Inflammatory macrophage treated with lipopolysaccharide for 1 hour (primary cell): Measurements from ENCODE around the gene TXK.

Source experiments
- DNase-seq, 2 donors: peaks; one replicate each; pipeline ENCODE4 v3.0.0-alpha.2; 2020 to 2022

The TXK gene

GRCh38 chr4:48100256-48100655 lies 33.8 kb downstream of the TXK start:
- DNase-seq: no peak

- no peak for DNase-seq
Observed at GRCh38 chr4:48095441-48095840, 38.6 kb downstream of the TXK start.

- no peak for DNase-seq
Observed at GRCh38 chr4:48093991-48094416, 40.0 kb downstream of the TXK start.

GRCh38 chr4:48090621-48091020 lies 43.4 kb downstream of the TXK start:
- no peak for DNase-seq

GRCh38 chr4:48085821-48086589 lies 48.0 kb downstream of the TXK start:
- no peak for DNase-seq

GRCh38 chr4:48082956-48083355 lies 51.1 kb downstream of the TXK start:
- DNase-seq: no peak

- DNase-seq: no peak
Observed at GRCh38 chr4:48081196-48081595, 52.9 kb downstream of the TXK start.

GRCh38 chr4:48079972-48080391 lies 54.1 kb downstream of the TXK start:
- no peak for DNase-seq

- no peak for DNase-seq
Observed at GRCh38 chr4:48078862-48079655, 55.0 kb downstream of the TXK start.

- no peak for DNase-seq
Observed at GRCh38 chr4:48078425-48078824, 55.6 kb downstream of the TXK start.

- DNase-seq: no peak
Observed at GRCh38 chr4:48074657-48075056, 59.4 kb downstream of the TXK start.

GRCh38 chr4:48073567-48074103 lies 60.4 kb downstream of the TXK start:
- DNase-seq: no peak

- DNase-seq: no peak
Observed at GRCh38 chr4:48071191-48071590, 62.9 kb downstream of the TXK start.

GRCh38 chr4:48069026-48069425 lies 65.0 kb downstream of the TXK start:
- DNase-seq: no peak

GRCh38 chr4:48068182-48068581 lies 65.9 kb downstream of the TXK start:
- DNase-seq: no peak

- no peak for DNase-seq
Observed at GRCh38 chr4:48067536-48067935, 66.5 kb downstream of the TXK start.

- no peak for DNase-seq
Observed at GRCh38 chr4:48065587-48066052, 68.4 kb downstream of the TXK start.

- no peak for DNase-seq
Observed at GRCh38 chr4:48064349-48064748, 69.7 kb downstream of the TXK start.

- no peak for DNase-seq
Observed at GRCh38 chr4:48058617-48059530, 75.2 kb downstream of the TXK start.

- DNase-seq: no peak
Observed at GRCh38 chr4:48051078-48051477, 83.0 kb downstream of the TXK start.

- no peak for DNase-seq
Observed at GRCh38 chr4:48049483-48049882, 84.6 kb downstream of the TXK start.

GRCh38 chr4:48047896-48048295 lies 86.2 kb downstream of the TXK start:
- no peak for DNase-seq

GRCh38 chr4:48047421-48047844 lies 86.6 kb downstream of the TXK start:
- DNase-seq: peak; percentile 8 to 41
